WI38 (cell line): Measurements from ENCODE around the gene RCL1.
"Not testable (repeated sequence)": the region's sequence is repeated elsewhere in the genome, so short reads cannot be mapped to it uniquely, and the experiment has no call there.

Experiments
- H3K4me3 ChIP-seq: 2 replicates; pipeline ENCODE4 v1.5.1; 2011; ENCODE audit warnings: low read depth, mild to moderate bottlenecking, control low read depth, low read length
- TF ChIP-seq, protein P1 (sequence below): IDR thresholded peaks from 2 replicates; pipeline ENCODE4 v1.5.1; 2012; ENCODE audit warnings: low read depth, mild to moderate bottlenecking, control low read depth, low read length

The RCL1 gene, protein sequence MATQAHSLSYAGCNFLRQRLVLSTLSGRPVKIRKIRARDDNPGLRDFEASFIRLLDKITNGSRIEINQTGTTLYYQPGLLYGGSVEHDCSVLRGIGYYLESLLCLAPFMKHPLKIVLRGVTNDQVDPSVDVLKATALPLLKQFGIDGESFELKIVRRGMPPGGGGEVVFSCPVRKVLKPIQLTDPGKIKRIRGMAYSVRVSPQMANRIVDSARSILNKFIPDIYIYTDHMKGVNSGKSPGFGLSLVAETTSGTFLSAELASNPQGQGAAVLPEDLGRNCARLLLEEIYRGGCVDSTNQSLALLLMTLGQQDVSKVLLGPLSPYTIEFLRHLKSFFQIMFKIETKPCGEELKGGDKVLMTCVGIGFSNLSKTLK

DNA sequence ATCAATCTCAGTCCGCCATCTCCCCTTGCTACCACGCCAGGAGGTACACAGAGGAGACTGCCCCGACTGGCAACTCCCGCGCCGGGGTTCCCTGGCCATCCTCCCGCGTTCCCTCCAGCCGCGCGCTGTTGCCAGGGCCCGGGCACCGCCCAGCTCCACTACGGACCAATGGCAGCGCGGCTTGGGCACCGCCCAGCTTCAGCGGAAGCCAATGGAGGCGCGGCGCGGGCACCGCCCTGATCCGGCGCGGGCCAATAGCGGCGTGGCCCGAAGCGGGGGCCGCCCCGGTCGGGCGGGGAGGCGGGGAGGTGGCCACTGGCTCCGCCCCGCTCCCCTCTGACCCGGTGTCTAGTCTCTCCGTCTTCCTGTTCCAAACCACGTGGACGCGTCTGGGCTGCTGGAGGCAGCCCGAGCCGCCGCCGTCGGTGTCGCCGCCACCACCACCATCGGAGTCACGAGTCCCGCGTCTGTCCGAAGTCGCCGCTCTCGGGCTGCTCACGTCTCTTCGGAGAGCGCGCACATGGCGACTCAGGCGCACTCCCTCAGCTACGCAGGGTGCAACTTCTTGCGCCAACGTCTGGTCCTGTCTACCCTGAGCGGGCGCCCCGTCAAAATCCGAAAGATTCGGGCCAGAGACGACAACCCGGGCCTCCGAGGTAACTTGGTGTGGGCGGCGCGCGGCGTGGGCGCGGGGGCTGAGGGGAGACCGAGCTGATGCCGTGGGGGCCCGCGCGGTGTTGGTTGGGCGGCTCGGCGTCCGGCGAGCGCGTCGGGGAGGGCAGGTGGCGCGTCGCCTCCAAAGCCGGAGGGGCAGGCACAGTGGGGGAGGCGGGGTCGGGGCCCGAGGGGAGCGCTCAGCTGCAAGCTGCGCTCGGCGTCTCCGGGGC is at the start of gene RCL1:
Gene RCL1, plus strand, starts transcription at position 373 of the 887 bp plus-strand sequence. Its CDS starts 148 bp downstream, at position 521.
- TF ChIP-seq, protein P1, sequence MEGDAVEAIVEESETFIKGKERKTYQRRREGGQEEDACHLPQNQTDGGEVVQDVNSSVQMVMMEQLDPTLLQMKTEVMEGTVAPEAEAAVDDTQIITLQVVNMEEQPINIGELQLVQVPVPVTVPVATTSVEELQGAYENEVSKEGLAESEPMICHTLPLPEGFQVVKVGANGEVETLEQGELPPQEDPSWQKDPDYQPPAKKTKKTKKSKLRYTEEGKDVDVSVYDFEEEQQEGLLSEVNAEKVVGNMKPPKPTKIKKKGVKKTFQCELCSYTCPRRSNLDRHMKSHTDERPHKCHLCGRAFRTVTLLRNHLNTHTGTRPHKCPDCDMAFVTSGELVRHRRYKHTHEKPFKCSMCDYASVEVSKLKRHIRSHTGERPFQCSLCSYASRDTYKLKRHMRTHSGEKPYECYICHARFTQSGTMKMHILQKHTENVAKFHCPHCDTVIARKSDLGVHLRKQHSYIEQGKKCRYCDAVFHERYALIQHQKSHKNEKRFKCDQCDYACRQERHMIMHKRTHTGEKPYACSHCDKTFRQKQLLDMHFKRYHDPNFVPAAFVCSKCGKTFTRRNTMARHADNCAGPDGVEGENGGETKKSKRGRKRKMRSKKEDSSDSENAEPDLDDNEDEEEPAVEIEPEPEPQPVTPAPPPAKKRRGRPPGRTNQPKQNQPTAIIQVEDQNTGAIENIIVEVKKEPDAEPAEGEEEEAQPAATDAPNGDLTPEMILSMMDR, result no peak
- peak within 1 kb of the TSS; percentile 74 for H3K4me3 ChIP-seq

DNA sequence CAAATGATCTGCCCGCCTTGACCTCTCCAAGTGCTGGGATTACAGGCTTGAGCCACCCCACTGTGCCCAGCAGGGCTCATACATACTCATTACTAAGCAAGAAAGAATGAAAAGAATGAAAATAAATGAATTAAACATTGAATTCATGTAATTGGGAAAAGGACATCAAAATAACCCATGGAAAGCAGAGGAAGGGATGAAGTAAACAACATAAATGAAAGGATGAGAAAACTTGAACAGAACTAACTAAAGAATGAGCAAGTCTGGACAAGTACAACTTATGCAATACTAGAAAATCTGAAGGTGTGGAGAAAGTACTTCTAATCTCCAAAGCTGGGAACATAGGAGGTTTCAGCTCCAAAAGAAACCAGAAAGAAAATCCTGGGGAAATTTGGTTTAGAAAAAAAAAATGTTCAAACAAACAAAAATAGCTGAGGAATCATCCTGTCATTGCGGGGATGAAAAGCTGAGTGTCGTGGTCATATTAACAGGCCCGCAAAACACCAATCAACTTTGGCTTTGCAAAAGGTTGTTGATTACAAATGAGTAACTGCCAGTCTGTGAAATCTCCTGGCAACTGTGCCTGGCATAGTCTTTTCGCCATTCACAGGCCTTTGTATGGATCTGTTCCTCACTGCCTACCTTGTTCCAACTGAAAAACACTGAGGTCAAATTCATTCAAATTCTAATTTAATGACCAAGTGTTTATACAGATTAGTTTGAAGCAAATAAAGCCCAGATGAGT is 49.4 kb upstream of the RCL1 start:
- no peak overlapping the region for H3K4me3 ChIP-seq
- TF ChIP-seq, protein P1, result no peak

DNA sequence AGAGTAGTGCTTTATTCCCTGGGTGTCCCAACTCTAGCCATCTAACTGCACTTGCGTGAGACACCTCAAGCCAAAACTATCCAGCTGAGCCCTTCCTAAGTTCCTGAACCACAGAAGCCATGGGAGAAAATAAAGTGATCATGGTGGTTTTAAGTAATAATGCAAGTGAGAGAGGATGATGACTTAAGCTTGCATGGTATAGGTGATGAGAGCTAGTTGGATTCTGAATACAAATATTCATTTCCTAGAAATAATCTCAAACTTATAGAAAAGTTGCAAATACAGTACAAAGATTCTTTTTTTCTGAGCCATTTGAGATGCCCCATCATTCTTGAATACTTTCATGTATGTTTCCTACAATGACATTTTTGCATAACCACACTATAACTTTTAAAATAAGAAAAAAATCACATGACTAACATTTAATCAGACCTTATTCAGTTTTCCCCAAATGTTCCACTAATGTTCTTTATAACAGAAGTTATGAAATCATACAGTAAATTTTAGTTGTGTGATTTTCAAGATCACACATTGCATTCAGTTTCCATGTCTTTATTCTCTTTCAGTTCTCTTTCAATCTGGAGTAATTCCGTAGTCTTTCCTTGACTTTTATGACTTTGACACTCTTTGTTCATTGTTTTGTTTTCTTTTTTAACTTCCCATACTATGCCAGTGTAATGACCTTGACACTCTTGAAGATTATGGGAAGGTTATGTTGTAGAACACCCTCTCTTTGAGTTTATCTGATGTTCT is 46.3 kb upstream of the RCL1 start:
- no peak overlapping the region for H3K4me3 ChIP-seq
- TF ChIP-seq, protein P1, result no peak

DNA sequence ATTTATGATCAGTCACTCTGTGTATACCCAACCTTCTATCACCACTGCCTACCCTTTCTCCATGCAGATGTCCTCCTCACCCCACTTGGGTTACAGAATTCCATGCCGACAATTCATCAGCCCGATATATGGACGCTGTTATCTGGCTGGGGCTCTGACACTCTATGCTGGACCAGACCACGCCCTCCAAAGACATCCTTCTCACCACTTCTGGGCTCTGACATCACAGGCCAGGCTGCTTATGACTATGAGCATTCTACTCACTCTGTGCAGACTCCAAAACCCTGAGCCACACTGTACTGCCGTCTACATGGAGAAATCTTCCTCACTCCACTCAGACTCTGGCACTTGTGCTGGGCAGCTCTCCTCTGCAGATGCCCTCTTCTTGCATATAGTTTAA is 44.1 kb upstream of the RCL1 start:
- H3K4me3 ChIP-seq, result no peak overlapping the region
- TF ChIP-seq, protein P1, result no peak

DNA sequence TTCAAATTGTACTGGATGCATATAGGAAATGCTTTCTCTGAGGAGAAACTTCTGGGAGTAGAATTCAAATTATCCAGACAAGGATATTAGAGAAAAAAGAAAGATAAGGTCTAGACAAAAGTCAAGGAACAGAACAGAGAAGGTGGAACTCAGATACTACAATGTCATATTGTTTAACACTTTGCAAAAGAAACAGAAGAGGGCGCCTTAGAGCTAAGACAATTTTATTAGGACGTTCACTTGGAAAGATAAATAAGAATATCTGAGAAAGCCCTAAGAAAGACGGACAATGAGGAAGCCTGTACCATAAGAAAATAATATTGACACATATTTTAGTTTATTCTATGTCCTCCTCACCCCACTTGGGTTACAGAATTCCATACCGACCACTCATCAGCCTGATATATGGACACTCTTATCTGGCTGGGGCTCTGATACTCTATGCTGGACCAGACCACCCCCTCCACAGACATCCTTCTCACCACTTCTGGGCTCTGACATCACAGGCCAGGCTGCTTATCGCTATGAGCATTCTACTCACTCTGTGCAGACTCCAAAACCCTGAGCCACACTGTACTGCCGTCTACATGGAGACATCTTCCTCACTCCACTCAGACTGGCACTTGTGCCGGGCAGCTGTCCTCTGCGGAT is 42.6 kb upstream of the RCL1 start:
- no peak overlapping the region for H3K4me3 ChIP-seq
- TF ChIP-seq, protein P1, result peak; percentile 43; the same call in 1 of the 2 replicates

DNA sequence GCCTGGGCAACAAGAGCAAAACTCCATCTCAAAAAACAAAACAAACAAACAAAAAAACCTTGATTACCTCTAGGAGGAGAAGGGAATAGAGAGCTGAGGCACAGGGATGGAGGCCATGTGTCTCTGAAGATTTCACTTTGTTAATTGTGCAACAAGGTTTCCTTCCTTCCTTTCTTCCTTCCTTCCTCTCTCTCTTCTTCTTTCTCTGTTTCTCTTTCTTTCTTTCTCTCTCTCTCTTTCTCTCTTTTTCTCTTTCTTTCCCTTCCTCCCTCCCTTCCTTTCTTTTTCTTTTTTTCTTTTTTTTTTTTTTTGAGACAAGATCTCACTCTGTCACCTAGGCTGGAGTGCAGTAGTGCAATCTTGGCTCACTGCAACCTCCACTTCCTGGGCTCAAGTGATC is 38.2 kb upstream of the RCL1 start:
- H3K4me3 ChIP-seq, result not testable (repeated sequence)
